Uterus (tissue), 2 donors: ENCODE data around the gene SDCCAG8.

Experiments used
- POLR2A ChIP-seq, 2 donors: fragments of 450-650 bp; IDR thresholded peaks; one replicate each; pipeline ENCODE4 v1.6.1; 2016; ENCODE audit warnings: antibody characterized with exemption in 2 of 2, mild to moderate bottlenecking in 1 of 2, moderate library complexity in 1 of 2
- TF ChIP-seq, protein P1 (sequence below), 4 experiments: fragments of 200-600 bp in 2 of 4; fragments of 450-650 bp in 2 of 4; sonication (generic) in 2 of 4; IDR thresholded peaks; one replicate each; pipeline ENCODE4 v1.5.1; 2016 to 2019; ENCODE audit warnings: antibody characterized with exemption in 4 of 4, mild to moderate bottlenecking in 2 of 4, moderate library complexity in 1 of 4

DNA sequence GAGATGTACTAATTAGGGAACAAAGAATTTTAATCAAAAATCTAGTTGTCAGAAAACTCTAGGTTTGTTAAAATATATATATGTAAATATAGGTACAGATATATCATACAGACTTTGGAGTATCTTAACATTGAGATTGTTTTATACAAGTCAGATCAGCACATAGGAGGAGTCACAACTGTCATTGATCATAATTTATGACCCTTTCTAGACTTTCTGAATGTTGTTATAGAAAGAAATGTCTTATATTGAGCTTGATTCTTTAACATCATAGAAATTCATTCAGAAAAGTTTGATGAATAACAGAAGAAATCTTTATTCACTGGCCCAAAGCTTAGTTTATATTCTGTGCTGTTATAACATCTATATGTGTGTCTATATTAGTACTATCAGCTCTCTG lies 185.8 kb downstream of the SDCCAG8 start:
- no peak for TF ChIP-seq POLR2A (IDR thresholded peaks at IDR 0.05)
- TF ChIP-seq, protein P1, sequence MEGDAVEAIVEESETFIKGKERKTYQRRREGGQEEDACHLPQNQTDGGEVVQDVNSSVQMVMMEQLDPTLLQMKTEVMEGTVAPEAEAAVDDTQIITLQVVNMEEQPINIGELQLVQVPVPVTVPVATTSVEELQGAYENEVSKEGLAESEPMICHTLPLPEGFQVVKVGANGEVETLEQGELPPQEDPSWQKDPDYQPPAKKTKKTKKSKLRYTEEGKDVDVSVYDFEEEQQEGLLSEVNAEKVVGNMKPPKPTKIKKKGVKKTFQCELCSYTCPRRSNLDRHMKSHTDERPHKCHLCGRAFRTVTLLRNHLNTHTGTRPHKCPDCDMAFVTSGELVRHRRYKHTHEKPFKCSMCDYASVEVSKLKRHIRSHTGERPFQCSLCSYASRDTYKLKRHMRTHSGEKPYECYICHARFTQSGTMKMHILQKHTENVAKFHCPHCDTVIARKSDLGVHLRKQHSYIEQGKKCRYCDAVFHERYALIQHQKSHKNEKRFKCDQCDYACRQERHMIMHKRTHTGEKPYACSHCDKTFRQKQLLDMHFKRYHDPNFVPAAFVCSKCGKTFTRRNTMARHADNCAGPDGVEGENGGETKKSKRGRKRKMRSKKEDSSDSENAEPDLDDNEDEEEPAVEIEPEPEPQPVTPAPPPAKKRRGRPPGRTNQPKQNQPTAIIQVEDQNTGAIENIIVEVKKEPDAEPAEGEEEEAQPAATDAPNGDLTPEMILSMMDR (IDR thresholded peaks at IDR 0.05) = no peak
